Smooth muscle cell (in vitro differentiated cells): ENCODE measurements around the gene SLC16A1. TPM values are rescaled to one million over a fixed set of nuclear protein-coding genes. Genes with fewer than 3 reads are reported as not detected.

Experiments
- DNase-seq: peaks from one replicate; lab custom pipeline; 2025; ENCODE audit not compliant: unreplicated experiment; lab: John Stamatoyannopoulos, UW
- H2AFZ ChIP-seq: fragments of 200-600 bp; sonication (generic); 2 replicates; pipeline ENCODE4 v1.6.0; 2016; ENCODE audit warnings: antibody characterized with exemption, low read depth, mild to moderate bottlenecking
- H3F3A ChIP-seq: fragments of 200-600 bp; sonication (generic); 2 replicates; pipeline ENCODE4 v1.6.0; 2017; ENCODE audit warnings: antibody characterized with exemption, low read depth
- H3K27ac ChIP-seq: fragments of 200-600 bp; sonication (generic); 2 replicates; pipeline ENCODE4 v1.5.1; 2016; ENCODE audit warnings: low read depth, mild to moderate bottlenecking
- H3K27me3 ChIP-seq: fragments of 200-600 bp; sonication (generic); 2 replicates; pipeline ENCODE4 v1.6.1; 2016; ENCODE audit warnings: low read depth, mild to moderate bottlenecking
- H3K36me3 ChIP-seq: fragments of 200-600 bp; sonication (generic); 2 replicates; pipeline ENCODE4 v1.5.1; 2016; ENCODE audit warnings: low read depth
- H3K4me1 ChIP-seq: fragments of 200-600 bp; sonication (generic); 2 replicates; pipeline ENCODE4 v1.5.1; 2016; ENCODE audit warnings: low read depth
- H3K4me2 ChIP-seq: fragments of 200-600 bp; sonication (generic); 2 replicates; pipeline ENCODE4 v1.6.0; 2016; ENCODE audit warnings: mild to moderate bottlenecking
- H3K4me3 ChIP-seq: fragments of 200-600 bp; sonication (generic); 2 replicates; pipeline ENCODE4 v1.5.1; 2016; ENCODE audit warnings: mild to moderate bottlenecking
- H3K79me2 ChIP-seq: fragments of 200-600 bp; sonication (generic); 2 replicates; pipeline ENCODE4 v1.6.0; 2016; ENCODE audit warnings: low read depth, mild to moderate bottlenecking
- H3K9ac ChIP-seq: fragments of 200-600 bp; sonication (generic); 2 replicates; pipeline ENCODE4 v1.6.0; 2016; ENCODE audit warnings: low read depth
- H3K9me3 ChIP-seq: fragments of 200-600 bp; sonication (generic); replicated peaks from 2 replicates; pipeline ENCODE4 v1.5.1; 2016; ENCODE audit warnings: low read depth
- H4K20me1 ChIP-seq: fragments of 200-600 bp; sonication (generic); 2 replicates; pipeline ENCODE4 v1.6.0; 2016; ENCODE audit warnings: low read depth
- WGBS: methylation state at CpG from one replicate; pipeline ENCODE4 v1.1.7; 2016; ENCODE audit warnings: low lambda C conversion rate; 5-methylcytosine and 5-hydroxymethylcytosine counted together
- polyA plus RNA-seq: library from polyadenylated mRNA; unstranded; fragments of >200 nt; fragmentation: Nextera tagmentation; extraction: Ambion mirVana; gene quantifications from 2 replicates; pipeline ENCODE4 v1.2.1, GENCODE V29; 2016
- total RNA-seq: library from RNA; depleted of rRNA; stranded (reverse); fragments of >200 nt; gene quantifications from 2 replicates; pipeline ENCODE4 v1.2.3, GENCODE V29; 2014
- TF ChIP-seq, protein P1 (sequence below): fragments of 200-600 bp; sonication (generic); IDR thresholded peaks from 2 replicates; pipeline ENCODE4 v1.5.1; 2017; ENCODE audit warnings: borderline replicate concordance, mild to moderate bottlenecking, antibody characterized with exemption; ENCODE audit not compliant: insufficient read depth, poor library complexity, severe bottlenecking

Gene SLC16A1
- total and polyA plus RNA-seq, 2 experiments from 2014 or later: 43.9 to 77.7 TPM

DNA sequence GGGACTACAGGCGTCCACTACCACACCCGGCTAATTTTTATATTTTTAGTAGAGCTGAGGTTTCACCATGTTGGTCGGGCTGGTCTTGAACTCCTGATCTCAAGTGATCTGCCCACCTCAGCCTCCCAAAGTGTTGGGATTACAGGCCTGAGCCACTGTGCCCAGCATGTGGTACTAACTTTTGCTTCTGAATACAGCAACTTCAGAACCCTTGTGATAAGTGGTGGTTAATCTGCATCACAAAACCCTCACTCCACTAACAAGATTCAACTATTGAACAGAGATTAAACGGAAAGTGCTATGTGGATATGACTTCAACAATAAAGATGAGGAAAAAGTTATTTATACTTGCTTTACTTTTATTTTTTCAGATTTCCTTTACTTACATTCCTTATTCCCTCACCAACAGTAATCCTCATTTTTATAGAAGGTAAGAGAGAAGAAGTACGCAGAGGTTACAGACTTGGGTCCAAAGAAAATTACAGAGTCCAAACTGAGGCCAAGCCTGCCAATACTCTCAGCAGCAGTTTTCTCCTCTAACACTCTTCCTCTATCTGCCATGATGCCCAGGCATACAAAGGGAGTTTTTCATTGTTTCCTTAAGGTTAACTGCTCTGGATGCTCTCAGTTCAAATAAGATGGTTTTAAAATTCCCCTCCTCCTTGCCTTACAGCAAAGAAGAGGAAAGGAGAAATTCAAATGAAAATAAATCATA is 44.3 kb downstream of the SLC16A1 start:
- no peaks in the 10 kb centered on the region for H3K79me2 ChIP-seq
- no peak overlapping the region for H3K4me3 ChIP-seq
- H2AFZ ChIP-seq: no peak overlapping the region
- peaks cover 6% of the 10 kb centered on the region for H3F3A ChIP-seq
- no peaks in the 10 kb centered on the region for H3K4me1 ChIP-seq
- no peak overlapping the region for H3K4me2 ChIP-seq
- TF ChIP-seq, protein P1, sequence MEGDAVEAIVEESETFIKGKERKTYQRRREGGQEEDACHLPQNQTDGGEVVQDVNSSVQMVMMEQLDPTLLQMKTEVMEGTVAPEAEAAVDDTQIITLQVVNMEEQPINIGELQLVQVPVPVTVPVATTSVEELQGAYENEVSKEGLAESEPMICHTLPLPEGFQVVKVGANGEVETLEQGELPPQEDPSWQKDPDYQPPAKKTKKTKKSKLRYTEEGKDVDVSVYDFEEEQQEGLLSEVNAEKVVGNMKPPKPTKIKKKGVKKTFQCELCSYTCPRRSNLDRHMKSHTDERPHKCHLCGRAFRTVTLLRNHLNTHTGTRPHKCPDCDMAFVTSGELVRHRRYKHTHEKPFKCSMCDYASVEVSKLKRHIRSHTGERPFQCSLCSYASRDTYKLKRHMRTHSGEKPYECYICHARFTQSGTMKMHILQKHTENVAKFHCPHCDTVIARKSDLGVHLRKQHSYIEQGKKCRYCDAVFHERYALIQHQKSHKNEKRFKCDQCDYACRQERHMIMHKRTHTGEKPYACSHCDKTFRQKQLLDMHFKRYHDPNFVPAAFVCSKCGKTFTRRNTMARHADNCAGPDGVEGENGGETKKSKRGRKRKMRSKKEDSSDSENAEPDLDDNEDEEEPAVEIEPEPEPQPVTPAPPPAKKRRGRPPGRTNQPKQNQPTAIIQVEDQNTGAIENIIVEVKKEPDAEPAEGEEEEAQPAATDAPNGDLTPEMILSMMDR: no peak
- H3K27ac ChIP-seq: no peak overlapping the region
- H3K9me3 ChIP-seq: no peaks in the 10 kb centered on the region
- no peak overlapping the region for H3K9ac ChIP-seq
- 90% methylated on average over 5 of the region's 5 CpGs for WGBS
- no peaks in the 10 kb centered on the region for H3K27me3 ChIP-seq
- no peak for DNase-seq
- no peaks in the 10 kb centered on the region for H4K20me1 ChIP-seq
- H3K36me3 ChIP-seq: peaks cover 11% of the 10 kb centered on the region

DNA sequence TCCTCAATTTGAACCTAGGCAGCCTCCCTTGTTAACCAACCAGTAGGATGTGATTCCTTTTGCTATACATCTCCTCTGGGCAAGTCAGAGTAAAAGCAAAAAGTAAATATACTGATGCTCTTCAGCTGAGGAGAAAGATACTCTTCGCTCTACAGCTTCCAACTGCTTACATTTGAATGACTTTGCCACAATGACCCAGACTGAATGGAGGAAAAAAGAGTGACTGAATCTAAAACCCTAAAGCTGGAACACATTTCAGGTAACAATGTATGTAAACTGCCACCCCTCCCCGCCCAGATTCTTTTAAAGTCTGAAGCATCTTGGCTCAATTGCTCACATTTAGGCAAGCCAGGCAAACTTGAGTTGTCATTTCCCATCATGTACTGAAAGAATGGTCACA is 46.1 kb downstream of the SLC16A1 start:
- Histone ChIP-seq H2AFZ (no peak overlapping the region), H3K27ac (no peak overlapping the region), H3K4me1 (peaks cover 14% of the 10 kb centered on the region), H3K4me2 (no peak overlapping the region), H3K9me3 (no peaks in the 10 kb centered on the region), H3F3A (peaks cover 16% of the 10 kb centered on the region), H3K36me3 (peaks cover 10% of the 10 kb centered on the region), H3K9ac (no peak overlapping the region), H3K4me3 (no peak overlapping the region), H3K79me2 (no peaks in the 10 kb centered on the region), H3K27me3 (no peaks in the 10 kb centered on the region), H4K20me1 (no peaks in the 10 kb centered on the region)
- no peak for DNase-seq
- WGBS: 96% methylated on average over 2 of the region's 2 CpGs
- TF ChIP-seq, protein P1: no peak

DNA sequence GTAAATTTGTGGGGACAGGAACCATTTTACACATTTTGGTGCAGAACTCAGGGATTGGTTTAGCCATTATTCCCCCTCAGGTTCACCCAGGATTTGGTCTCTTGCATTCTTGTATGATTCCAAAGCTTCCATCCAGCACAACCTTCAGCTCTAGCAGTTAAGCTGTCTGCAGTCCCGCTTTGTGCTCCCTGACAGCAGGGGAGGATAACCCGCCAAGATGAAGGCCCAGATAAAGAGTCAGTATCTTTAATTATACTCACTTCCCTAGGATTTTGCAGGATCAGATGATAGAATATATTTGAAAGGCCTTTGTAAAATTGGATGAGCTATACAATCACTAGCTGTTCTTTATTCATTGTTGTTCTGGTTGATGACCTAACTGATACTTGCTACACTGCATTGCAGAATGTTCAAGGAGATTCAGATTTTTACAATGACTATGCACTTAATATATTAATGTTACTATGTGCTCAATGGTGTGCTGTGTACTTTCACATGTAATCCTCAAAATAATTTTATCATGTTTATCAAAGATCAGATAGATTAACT is 49.8 kb downstream of the SLC16A1 start:
- WGBS: 90% methylated on average over 2 of the region's 2 CpGs
- Histone ChIP-seq H3K9me3 (no peaks in the 10 kb centered on the region), H3K4me1 (peaks cover 15% of the 10 kb centered on the region), H3K27ac (no peak overlapping the region), H4K20me1 (no peaks in the 10 kb centered on the region), H3K27me3 (no peaks in the 10 kb centered on the region), H2AFZ (no peak overlapping the region), H3K4me2 (no peak overlapping the region), H3K4me3 (no peak overlapping the region), H3K79me2 (no peaks in the 10 kb centered on the region), H3K9ac (no peak overlapping the region), H3F3A (peaks cover 28% of the 10 kb centered on the region), H3K36me3 (no peaks in the 10 kb centered on the region)
- TF ChIP-seq, protein P1: no peak
- no peak for DNase-seq
